LNCaP clone FGC (cell line): ENCODE data around the gene UBL7.

Experiments
- DNase-seq: peaks from one replicate; pipeline ENCODE4 v3.0.0-alpha.2; 2011; ENCODE audit warnings: low read depth
- H3K4me3 ChIP-seq: 2 replicates; pipeline ENCODE4 v1.5.1; 2011; ENCODE audit warnings: mild to moderate bottlenecking, low read depth, low read length, control low read depth
- TF ChIP-seq, protein P1 (sequence below): IDR thresholded peaks from 2 replicates; pipeline ENCODE4 v1.5.1; 2012; ENCODE audit warnings: mild to moderate bottlenecking; ENCODE audit not compliant: control insufficient read depth, insufficient read depth; ENCODE audit errors: extremely low read depth

Gene UBL7

DNA sequence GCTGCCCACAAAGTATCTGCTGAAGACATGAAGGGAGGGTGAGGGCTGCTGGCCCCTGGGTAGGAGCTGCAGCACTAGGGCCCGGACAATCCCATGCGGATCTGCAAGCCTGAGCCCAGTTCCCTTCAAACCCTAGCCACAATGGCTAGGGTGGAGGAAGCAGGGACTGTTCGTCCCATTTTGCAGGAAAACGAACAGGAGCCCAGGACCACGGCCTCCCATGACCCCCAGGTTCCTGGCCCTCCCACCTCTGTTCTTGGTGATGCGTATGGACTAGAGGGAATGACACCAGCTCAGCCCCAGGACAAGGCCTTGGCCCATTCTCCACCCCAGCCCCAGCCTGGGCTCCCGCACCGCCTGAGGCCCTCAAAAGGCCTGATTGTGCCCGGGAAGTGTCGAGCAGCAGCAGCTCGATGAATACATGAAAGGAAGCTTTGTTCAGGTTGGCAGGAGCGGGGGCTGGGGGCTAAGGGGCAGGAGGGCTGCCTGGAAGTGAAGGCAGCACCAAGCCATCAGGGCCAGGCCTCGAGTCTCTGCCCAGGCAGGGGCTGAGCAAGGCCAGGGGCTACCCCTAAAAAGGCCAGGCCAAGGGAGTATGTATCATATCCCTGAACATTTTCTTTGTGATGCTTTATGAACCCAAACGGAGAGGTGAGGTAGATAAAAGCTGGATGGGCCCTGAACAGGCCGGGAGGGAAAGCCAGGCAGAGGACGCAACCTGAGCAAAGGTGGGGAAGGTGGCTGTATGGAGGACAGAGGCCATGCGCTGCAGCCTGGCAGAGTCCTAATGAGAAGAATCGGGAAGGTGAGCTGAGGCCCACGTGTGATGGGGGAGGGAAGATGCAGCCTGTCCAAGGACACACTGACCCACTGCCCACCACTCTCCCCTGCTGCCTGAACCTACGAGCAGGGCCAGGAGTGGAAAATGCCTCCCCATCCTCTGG is 39.4 kb downstream of the UBL7 start:
- TF ChIP-seq, protein P1, sequence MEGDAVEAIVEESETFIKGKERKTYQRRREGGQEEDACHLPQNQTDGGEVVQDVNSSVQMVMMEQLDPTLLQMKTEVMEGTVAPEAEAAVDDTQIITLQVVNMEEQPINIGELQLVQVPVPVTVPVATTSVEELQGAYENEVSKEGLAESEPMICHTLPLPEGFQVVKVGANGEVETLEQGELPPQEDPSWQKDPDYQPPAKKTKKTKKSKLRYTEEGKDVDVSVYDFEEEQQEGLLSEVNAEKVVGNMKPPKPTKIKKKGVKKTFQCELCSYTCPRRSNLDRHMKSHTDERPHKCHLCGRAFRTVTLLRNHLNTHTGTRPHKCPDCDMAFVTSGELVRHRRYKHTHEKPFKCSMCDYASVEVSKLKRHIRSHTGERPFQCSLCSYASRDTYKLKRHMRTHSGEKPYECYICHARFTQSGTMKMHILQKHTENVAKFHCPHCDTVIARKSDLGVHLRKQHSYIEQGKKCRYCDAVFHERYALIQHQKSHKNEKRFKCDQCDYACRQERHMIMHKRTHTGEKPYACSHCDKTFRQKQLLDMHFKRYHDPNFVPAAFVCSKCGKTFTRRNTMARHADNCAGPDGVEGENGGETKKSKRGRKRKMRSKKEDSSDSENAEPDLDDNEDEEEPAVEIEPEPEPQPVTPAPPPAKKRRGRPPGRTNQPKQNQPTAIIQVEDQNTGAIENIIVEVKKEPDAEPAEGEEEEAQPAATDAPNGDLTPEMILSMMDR, result no peak
- no peak overlapping the region for H3K4me3 ChIP-seq

DNA sequence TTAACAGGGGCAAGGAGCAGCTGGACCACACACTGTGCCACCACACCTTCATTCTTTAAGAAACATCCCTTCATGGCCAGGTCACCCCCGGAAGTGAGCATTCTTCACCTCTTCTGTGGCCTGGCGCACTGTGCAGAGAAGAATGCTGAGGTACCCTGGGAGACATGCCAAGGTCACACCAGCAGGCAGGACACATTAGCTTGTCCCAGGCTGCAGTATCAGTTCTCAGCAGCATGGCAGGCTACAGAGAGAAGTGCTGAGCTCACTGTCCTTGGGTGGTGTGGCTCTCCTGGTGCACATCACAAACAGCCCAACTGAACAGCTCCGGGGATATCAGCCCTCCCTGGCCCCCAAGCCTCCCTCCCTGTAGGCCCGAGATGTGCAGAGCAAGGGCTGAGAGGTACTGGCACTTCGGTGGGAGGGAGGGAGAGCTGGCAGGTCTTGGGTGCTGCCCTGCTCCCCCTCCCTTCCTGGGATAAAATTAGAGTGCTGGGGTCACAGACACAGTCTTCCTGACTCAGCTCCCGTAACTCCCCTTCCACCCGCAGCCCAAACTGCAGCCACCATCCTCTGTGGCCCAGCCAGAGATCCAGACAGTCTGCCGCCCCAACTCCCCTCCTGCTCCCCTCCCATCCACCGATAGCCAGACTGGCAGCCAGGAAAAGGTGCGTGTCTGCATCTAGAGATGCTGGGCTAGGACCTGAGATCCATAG is 40.6 kb downstream of the UBL7 start:
- no peak for DNase-seq
- H3K4me3 ChIP-seq, result no peak overlapping the region
- TF ChIP-seq, protein P1, result no peak

More for the DNA sequence above, 39.4 kb downstream of the UBL7 start:
- DNase-seq, result no peak

DNA sequence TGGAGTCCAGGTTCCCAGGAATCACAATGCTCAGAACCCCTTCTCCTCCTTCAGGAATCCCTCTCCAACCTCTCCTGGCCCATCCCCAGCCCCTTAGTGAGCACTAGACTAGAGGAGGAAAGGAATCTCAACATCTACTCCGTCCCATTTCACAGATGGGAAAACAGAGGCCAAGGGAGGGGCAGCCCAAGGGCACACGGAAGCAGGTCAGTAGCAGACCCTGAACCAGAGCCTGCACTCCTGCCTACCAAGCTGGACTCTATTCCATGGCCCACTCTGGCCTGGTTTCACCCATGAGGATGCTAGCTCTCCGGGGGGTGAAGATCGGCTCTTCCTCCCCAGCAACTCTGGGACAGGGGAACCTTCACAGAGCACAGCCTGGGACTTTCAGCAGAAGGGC is 41.5 kb downstream of the UBL7 start:
- no peak for DNase-seq
- TF ChIP-seq, protein P1, result no peak
- no peak overlapping the region for H3K4me3 ChIP-seq

DNA sequence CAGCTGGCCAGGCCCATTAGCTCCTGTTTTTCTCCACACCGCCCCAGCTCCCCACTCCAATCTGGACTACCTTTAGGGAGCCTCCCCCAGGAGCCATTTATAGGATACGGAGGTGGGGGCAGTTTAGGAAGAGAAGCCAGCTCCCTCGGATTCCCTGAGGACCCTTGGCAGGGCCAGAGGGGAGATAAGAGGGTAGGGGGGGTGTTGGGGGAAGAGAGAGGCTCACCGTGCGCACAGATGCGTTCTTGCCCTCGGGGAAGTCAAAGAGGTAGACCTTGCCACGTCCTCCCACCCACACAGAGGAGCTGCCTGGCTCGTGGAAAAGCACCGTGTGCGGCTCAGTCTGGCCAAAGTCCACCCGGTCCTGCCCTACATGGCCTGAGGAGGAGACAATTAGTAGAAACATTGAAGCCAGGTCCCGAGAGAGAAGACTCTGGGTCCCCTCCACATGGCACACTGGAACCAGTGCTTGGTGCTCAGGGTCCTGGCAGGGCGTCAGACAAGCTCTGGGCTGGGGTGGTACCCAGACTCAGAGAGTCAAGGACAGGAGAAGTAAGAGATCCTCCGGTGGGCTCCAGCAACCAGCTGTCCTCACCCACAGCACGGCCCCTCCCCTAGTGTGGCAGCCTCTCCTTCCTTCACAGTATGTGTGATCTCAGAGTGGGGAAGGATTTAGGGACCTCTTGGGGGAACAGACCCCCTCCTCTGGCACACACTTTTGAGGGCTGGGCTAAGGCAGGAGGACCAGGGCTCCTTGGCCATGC is 42.2 kb downstream of the UBL7 start:
- DNase-seq, result no peak
- H3K4me3 ChIP-seq, result no peak overlapping the region
- TF ChIP-seq, protein P1, result no peak

DNA sequence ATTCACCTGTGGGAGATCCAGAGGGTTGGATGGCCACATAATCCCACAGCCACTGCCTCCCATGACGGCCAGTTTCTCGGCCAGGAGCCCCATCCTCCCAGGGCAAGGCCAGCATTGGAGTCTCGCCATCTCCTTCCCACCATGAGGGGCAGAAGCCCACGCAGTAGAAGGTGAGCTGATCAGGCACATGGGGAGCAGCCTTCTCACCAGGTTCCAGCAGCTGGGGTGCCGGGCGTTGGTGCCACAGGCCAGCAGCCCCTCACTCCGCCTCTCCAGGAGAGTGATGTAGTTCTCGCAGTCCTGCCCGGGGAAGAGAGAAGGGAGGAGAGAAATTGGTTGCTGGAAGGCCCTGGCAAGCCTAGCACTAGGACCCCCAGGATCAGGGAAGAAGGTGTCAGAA is 43.3 kb downstream of the UBL7 start:
- no peak for DNase-seq
- no peak overlapping the region for H3K4me3 ChIP-seq
- TF ChIP-seq, protein P1, result no peak

DNA sequence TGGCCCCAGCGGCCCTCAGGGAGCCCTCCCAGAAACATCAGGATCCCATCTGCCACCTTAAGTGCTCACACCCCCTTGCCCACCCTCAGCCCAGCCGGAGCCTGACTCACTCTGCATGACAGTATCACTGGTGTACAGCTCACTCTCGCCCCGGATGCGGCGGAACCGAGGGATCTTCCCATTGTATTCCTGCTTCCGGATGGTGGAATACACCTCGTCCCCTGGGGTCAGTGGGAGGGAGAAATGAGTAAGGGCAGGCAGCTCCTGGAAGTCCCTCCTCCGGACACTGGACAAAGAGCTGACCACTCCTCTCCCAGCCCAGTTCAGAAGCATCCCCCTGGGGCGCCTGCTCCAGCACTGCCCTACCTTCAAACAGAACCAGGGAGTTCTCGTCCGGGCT is 43.7 kb downstream of the UBL7 start:
- H3K4me3 ChIP-seq, result no peak overlapping the region
- TF ChIP-seq, protein P1, result no peak
- DNase-seq, result no peak
